Mammary epithelial cell (primary cell): ENCODE data around the gene TRPM8.

Experiments
- EZH2 ChIP-seq: IDR thresholded peaks from 2 replicates; pipeline ENCODE4 v1.6.1; 2012; ENCODE audit warnings: low read length, inconsistent platforms, borderline replicate concordance
- TF ChIP-seq, protein P1 (sequence below), 2 donors: IDR thresholded peaks in 1 of 2; conservative IDR thresholded peaks in 1 of 2; 2 replicates each; pipeline ENCODE4 v1.5.1; 2011 to 2012; ENCODE audit warnings: inconsistent platforms in 2 of 2, low read length in 2 of 2, mild to moderate bottlenecking in 2 of 2, control low read depth in 1 of 2, low read depth in 1 of 2; ENCODE audit not compliant: insufficient read depth in 1 of 2; ENCODE audit errors: extremely low read depth in 1 of 2

DNA sequence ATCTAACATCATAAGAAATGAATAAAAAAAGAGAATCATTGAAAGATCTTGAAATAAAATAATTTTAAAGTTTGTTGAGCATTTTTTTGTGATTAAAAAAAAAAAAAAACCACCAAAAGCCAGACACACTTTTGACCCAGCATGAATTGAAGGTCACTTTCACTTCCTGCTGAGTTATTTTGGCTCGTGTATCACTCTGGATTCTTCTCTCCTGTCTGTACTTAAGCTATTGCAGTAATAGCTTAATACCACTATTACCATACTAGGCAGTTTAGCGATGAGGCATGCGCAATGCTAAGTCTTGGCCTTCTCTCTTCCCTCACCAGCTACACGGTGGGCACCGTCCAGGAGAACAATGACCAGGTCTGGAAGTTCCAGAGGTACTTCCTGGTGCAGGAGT is 78.8 kb downstream of the TRPM8 start:
- TF ChIP-seq, protein P1, sequence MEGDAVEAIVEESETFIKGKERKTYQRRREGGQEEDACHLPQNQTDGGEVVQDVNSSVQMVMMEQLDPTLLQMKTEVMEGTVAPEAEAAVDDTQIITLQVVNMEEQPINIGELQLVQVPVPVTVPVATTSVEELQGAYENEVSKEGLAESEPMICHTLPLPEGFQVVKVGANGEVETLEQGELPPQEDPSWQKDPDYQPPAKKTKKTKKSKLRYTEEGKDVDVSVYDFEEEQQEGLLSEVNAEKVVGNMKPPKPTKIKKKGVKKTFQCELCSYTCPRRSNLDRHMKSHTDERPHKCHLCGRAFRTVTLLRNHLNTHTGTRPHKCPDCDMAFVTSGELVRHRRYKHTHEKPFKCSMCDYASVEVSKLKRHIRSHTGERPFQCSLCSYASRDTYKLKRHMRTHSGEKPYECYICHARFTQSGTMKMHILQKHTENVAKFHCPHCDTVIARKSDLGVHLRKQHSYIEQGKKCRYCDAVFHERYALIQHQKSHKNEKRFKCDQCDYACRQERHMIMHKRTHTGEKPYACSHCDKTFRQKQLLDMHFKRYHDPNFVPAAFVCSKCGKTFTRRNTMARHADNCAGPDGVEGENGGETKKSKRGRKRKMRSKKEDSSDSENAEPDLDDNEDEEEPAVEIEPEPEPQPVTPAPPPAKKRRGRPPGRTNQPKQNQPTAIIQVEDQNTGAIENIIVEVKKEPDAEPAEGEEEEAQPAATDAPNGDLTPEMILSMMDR (conservative IDR thresholded peaks at IDR 0.05 in 1 of 2, IDR thresholded peaks at IDR 0.05 in 1 of 2; ENCODE audit: extremely low read depth in 1 of 2, insufficient read depth in 1 of 2, low read depth in 1 of 2, low read length in 2 of 2) = no peak
- TF ChIP-seq EZH2 = no peak
